HepG2 (cell line): ENCODE measurements around the gene SDK1. TPM values are rescaled to one million over a fixed set of nuclear protein-coding genes. Genes with fewer than 3 reads are reported as not detected.

Source experiments
- ATAC-seq: fragments of 200-7000 bp; cut with Tn5 transposase; 3 replicates; pipeline ENCODE4 v1.9.1; 2020; ENCODE audit warnings: mild to moderate bottlenecking, moderate library complexity
- BruUV-seq: library from RNA; stranded (reverse); fragments of 400-500 nt; replicated peaks from 2 replicates; lab custom pipeline; 2021; lab: Mats Ljungman, UMichigan
- CTCF ChIA-PET: fragments of 300-600 bp; formaldehyde crosslinking; extraction: SDS; loops from one replicate; lab custom pipeline; 2021; ENCODE audit warnings: low total read pairs, inconsistent platforms, low intra/inter-chr PET ratio; lab: Yijun Ruan, JAX
- POLR2A ChIA-PET: fragments of 350-600 bp; sonication (Branson Sonifier 250); formaldehyde crosslinking; loops from one replicate; lab custom pipeline; 2020; ENCODE audit warnings: antibody characterized with exemption, inconsistent platforms; lab: Yijun Ruan, JAX
- DNase-seq: peaks from one replicate; pipeline ENCODE4 v3.0.0-alpha.2; 2015; ENCODE audit warnings: low spot score
- FAIRE-seq: peaks from 3 replicates; lab custom pipeline; 2011; peaks lifted over from hg19 to GRCh38; lab: Jason Lieb, UNC
- H2AFZ ChIP-seq: one replicate; pipeline ENCODE4 v1.6.1; 2011; ENCODE audit warnings: low read length, inconsistent platforms
- H3K27ac ChIP-seq: fragments of 300-600 bp; 3 replicates; pipeline ENCODE4 v1.8.0; 2011; ENCODE audit warnings: mixed run types, mild to moderate bottlenecking, mixed read lengths, low read length, inconsistent platforms; ENCODE audit not compliant: insufficient read depth; ENCODE audit errors: extremely low read length
- H3K27me3 ChIP-seq, 2 experiments: fragments of 200-600 bp in 1 of 2; 2 replicates in 1 of 2; 3 replicates in 1 of 2; pipeline versions ENCODE4 v1.6.0 to v1.8.0; 2011; ENCODE audit warnings: low read length in 2 of 2, mild to moderate bottlenecking in 2 of 2, moderate library complexity in 2 of 2, inconsistent platforms in 1 of 2; ENCODE audit not compliant: insufficient read depth in 2 of 2, control insufficient read depth in 1 of 2
- H3K36me3 ChIP-seq, 2 experiments: fragments of 200-600 bp in 1 of 2; replicated peaks in 1 of 2; 2 replicates in 1 of 2; 3 replicates in 1 of 2; pipeline versions ENCODE4 v1.5.1 to v1.8.0; 2011; ENCODE audit warnings: low read length in 2 of 2, inconsistent platforms in 1 of 2; ENCODE audit not compliant: insufficient read depth in 2 of 2, control insufficient read depth in 1 of 2
- H3K4me1 ChIP-seq: 2 replicates; pipeline ENCODE4 v1.5.1; 2012; ENCODE audit warnings: low read length, inconsistent platforms; ENCODE audit not compliant: insufficient read depth
- H3K4me2 ChIP-seq: 2 replicates; pipeline ENCODE4 v1.6.0; 2011; ENCODE audit warnings: low read depth, low read length, inconsistent platforms
- H3K4me3 ChIP-seq, 3 experiments: fragments of 200-600 bp in 1 of 3; sonication (generic), shearing (Covaris generic) in 1 of 3; replicated peaks in 1 of 3; 2 replicates each; pipeline ENCODE4 v1.5.1; 2011 to 2016; ENCODE audit warnings: low read length in 3 of 3, inconsistent platforms in 2 of 3, low read depth in 2 of 3, mild to moderate bottlenecking in 2 of 3, control low read depth in 1 of 3, mixed read lengths in 1 of 3; ENCODE audit not compliant: insufficient read depth in 1 of 3
- H3K79me2 ChIP-seq: one replicate; pipeline ENCODE4 v1.6.1; 2011; ENCODE audit warnings: low read length, inconsistent platforms; ENCODE audit not compliant: insufficient read depth
- H3K9ac ChIP-seq: 2 replicates; pipeline ENCODE4 v1.6.0; 2011; ENCODE audit warnings: mild to moderate bottlenecking, low read depth, low read length, inconsistent platforms; ENCODE audit not compliant: insufficient read depth
- H3K9me3 ChIP-seq: 2 replicates; pipeline ENCODE4 v1.5.1; 2012; ENCODE audit warnings: mild to moderate bottlenecking, low read length
- H4K20me1 ChIP-seq: 2 replicates; pipeline ENCODE4 v1.6.0; 2011; ENCODE audit warnings: inconsistent platforms, mild to moderate bottlenecking, low read length, moderate library complexity; ENCODE audit not compliant: insufficient read depth
- DMAP1 ChIP-seq: IDR thresholded peaks from 2 replicates; pipeline ENCODE4 v1.6.1; 2016
- MED8 ChIP-seq: sonication (generic); formaldehyde crosslinking; IDR thresholded peaks from 2 replicates; pipeline ENCODE4 v1.8.1; 2023; ENCODE audit warnings: mild to moderate bottlenecking, missing genetic modification reagents; ENCODE audit not compliant: insufficient replicate concordance
- PCBP1 ChIP-seq: fragments of 200-400 bp; formaldehyde crosslinking; IDR thresholded peaks from 2 replicates; pipeline ENCODE4 v1.6.1; 2017; ENCODE audit warnings: mild to moderate bottlenecking, low read depth, low read length, borderline replicate concordance
- POLR2A ChIP-seq, 2 experiments: IDR thresholded peaks; 2 replicates each; pipeline ENCODE4 v1.6.1; 2011; ENCODE audit warnings: low read depth in 2 of 2, low read length in 2 of 2, mild to moderate bottlenecking in 1 of 2, moderate library complexity in 1 of 2; ENCODE audit not compliant: insufficient read depth in 1 of 2
- SIN3A ChIP-seq: IDR thresholded peaks from 2 replicates; pipeline ENCODE4 v1.6.1; 2011; ENCODE audit warnings: low read depth, mild to moderate bottlenecking, control low read depth, low read length, borderline replicate concordance
- ZNF256 ChIP-seq: sonication (generic); formaldehyde crosslinking; conservative IDR thresholded peaks from 2 replicates; pipeline ENCODE4 v1.4.0; 2020; ENCODE audit warnings: missing genetic modification reagents
- ZNF331 ChIP-seq: sonication (generic); formaldehyde crosslinking; IDR thresholded peaks from 2 replicates; pipeline ENCODE4 v1.4.0; 2020; ENCODE audit warnings: missing genetic modification reagents
- WGBS: methylation state at CpG from one replicate; pipeline ENCODE4 v1.1.6; 2017; ENCODE audit warnings: low lambda C conversion rate; 5-methylcytosine and 5-hydroxymethylcytosine counted together
- in situ Hi-C: cut with HindIII; loops from 2 replicates; pipeline ENCODE4 v1.10.0; 2017; ENCODE audit warnings: low pct_unique_long_range_greater_than_20kb; ENCODE audit not compliant: extremely low pct_ligation_motif_present
- intact Hi-C: fragments of 100-400 bp; cut with micrococcal nuclease; formaldehyde crosslinking; loops from one replicate; pipeline ENCODE4 v1.10.0; 2022; ENCODE audit not compliant: unreplicated experiment
- polyA plus RNA-seq, 8 experiments: library from polyadenylated mRNA; depleted of rRNA in 3 of 8; stranded (reverse) in 7 of 8; unstranded in 1 of 8; fragments of >200 nt; fragmentation: Illumina TruSeq in 4 of 8; extraction: Trizol in 4 of 8; gene quantifications; 2 replicates each; pipeline versions ENCODE4 v1.2.1 to v1.2.3, GENCODE V29; 2011 to 2016; ENCODE audit warnings: low read depth in 4 of 8, missing spikeins in 1 of 8, mixed read lengths in 1 of 8; ENCODE audit not compliant: insufficient read depth in 1 of 8
- total RNA-seq, 5 experiments: library from RNA; depleted of rRNA; stranded (reverse); fragments of >200 nt; fragmentation: Illumina TruSeq; extraction: Trizol; gene quantifications; 2 replicates each; pipeline ENCODE4 v1.2.3, GENCODE V29; 2016; ENCODE audit warnings: low read depth in 1 of 5
- TF ChIP-seq, protein P1 (sequence below): sonication (generic); formaldehyde crosslinking; IDR thresholded peaks from 2 replicates; pipeline ENCODE4 v1.5.0; 2020; ENCODE audit warnings: missing genetic modification reagents
- TF ChIP-seq, protein P2 (sequence below): sonication (generic); formaldehyde crosslinking; IDR thresholded peaks from 2 replicates; pipeline ENCODE4 v1.5.1; 2020; ENCODE audit warnings: missing genetic modification reagents, mild to moderate bottlenecking, borderline replicate concordance
- TF ChIP-seq, protein P3 (sequence below): sonication (generic); formaldehyde crosslinking; IDR thresholded peaks from 2 replicates; pipeline ENCODE4 v1.4.0; 2020; ENCODE audit warnings: missing genetic modification reagents, borderline replicate concordance

Gene SDK1
- total and polyA plus RNA-seq, 2 of the 13 experiments (the other 11 are each of a cell fraction or from before 2014, with no cell fraction given), result 0.35 to 2.4 TPM

GRCh38 chr7:3923307-3923918 is 622.4 kb downstream of the SDK1 start:
- FAIRE-seq (no peak), DNase-seq (no peak), ATAC-seq (no peak)
- no peaks in the 10 kb centered on the region for H3K27me3 ChIP-seq
- H4K20me1 ChIP-seq, result no peaks in the 10 kb centered on the region
- in situ Hi-C loops, result no loop called here
- ChIA-PET POLR2A (no interaction called here), CTCF (no interaction called here)
- no peaks in the 10 kb centered on the region for H3K9me3 ChIP-seq
- no peaks in the 10 kb centered on the region for H3K36me3 ChIP-seq
- H3K79me2 ChIP-seq, result no peaks in the 10 kb centered on the region
- intact Hi-C loops, result no loop called here
- no peak overlapping the region for H2AFZ ChIP-seq
- peaks cover 11% of the 10 kb centered on the region for H3K4me1 ChIP-seq
- no TSS peak for BruUV-seq
- WGBS, result 87% methylated on average over 5 of the region's 10 CpGs
- TF ChIP-seq, protein P1, sequence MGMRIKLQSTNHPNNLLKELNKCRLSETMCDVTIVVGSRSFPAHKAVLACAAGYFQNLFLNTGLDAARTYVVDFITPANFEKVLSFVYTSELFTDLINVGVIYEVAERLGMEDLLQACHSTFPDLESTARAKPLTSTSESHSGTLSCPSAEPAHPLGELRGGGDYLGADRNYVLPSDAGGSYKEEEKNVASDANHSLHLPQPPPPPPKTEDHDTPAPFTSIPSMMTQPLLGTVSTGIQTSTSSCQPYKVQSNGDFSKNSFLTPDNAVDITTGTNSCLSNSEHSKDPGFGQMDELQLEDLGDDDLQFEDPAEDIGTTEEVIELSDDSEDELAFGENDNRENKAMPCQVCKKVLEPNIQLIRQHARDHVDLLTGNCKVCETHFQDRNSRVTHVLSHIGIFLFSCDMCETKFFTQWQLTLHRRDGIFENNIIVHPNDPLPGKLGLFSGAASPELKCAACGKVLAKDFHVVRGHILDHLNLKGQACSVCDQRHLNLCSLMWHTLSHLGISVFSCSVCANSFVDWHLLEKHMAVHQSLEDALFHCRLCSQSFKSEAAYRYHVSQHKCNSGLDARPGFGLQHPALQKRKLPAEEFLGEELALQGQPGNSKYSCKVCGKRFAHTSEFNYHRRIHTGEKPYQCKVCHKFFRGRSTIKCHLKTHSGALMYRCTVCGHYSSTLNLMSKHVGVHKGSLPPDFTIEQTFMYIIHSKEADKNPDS (CRISPR knock-in tag), result no peak
- TF ChIP-seq PCBP1 (no peak), DMAP1 (no peak), MED8 (CRISPR knock-in tag) (no peak), ZNF331 (no peak), ZNF256 (no peak), SIN3A (no peak), POLR2A (IDR thresholded peaks at IDR 0.05; ENCODE audit: insufficient read depth in 1 of 2, low read depth in 2 of 2, low read length in 2 of 2) (no peak)
- TF ChIP-seq, protein P2, sequence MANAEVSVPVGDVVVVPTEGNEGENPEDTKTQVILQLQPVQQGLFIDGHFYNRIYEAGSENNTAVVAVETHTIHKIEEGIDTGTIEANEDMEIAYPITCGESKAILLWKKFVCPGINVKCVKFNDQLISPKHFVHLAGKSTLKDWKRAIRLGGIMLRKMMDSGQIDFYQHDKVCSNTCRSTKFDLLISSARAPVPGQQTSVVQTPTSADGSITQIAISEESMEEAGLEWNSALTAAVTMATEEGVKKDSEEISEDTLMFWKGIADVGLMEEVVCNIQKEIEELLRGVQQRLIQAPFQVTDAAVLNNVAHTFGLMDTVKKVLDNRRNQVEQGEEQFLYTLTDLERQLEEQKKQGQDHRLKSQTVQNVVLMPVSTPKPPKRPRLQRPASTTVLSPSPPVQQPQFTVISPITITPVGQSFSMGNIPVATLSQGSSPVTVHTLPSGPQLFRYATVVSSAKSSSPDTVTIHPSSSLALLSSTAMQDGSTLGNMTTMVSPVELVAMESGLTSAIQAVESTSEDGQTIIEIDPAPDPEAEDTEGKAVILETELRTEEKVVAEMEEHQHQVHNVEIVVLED, result no peak
- TF ChIP-seq, protein P3, sequence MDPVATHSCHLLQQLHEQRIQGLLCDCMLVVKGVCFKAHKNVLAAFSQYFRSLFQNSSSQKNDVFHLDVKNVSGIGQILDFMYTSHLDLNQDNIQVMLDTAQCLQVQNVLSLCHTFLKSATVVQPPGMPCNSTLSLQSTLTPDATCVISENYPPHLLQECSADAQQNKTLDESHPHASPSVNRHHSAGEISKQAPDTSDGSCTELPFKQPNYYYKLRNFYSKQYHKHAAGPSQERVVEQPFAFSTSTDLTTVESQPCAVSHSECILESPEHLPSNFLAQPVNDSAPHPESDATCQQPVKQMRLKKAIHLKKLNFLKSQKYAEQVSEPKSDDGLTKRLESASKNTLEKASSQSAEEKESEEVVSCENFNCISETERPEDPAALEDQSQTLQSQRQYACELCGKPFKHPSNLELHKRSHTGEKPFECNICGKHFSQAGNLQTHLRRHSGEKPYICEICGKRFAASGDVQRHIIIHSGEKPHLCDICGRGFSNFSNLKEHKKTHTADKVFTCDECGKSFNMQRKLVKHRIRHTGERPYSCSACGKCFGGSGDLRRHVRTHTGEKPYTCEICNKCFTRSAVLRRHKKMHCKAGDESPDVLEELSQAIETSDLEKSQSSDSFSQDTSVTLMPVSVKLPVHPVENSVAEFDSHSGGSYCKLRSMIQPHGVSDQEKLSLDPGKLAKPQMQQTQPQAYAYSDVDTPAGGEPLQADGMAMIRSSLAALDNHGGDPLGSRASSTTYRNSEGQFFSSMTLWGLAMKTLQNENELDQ (CRISPR knock-in tag), result no peak
- H3K4me2 ChIP-seq, result no peak overlapping the region
- no peak overlapping the region for H3K27ac ChIP-seq
- no peak overlapping the region for H3K4me3 ChIP-seq
- no peak overlapping the region for H3K9ac ChIP-seq
